ENCODE measurements around the gene LCLAT1. TPM values are rescaled to one million over a fixed set of nuclear protein-coding genes. Genes with fewer than 3 reads are reported as not detected.

Gene LCLAT1
- total RNA-seq, 1 donor from 2014 or later: 26.7 TPM

- Histone ChIP-seq H3K4me3 (ENCODE audit: low read depth, low read length) (no peak overlapping the region), H3K27me3 (ENCODE audit: control insufficient read depth, insufficient read depth, low read length) (no peaks in the 10 kb centered on the region), H3K36me3 (ENCODE audit: control insufficient read depth, insufficient read depth, low read length) (no peaks in the 10 kb centered on the region)
- DNase-seq (ENCODE audit: low read depth): no peak
- no peak for TF ChIP-seq CTCF (IDR thresholded peaks at IDR 0.05; ENCODE audit: insufficient read depth, low read length, poor library complexity, severe bottlenecking)
Measured at GRCh38 chr2:30582521-30582920, 135.5 kb downstream of the LCLAT1 start.

- TF ChIP-seq CTCF (IDR thresholded peaks at IDR 0.05; ENCODE audit: insufficient read depth, low read length, poor library complexity, severe bottlenecking): no peak
- no peak for DNase-seq (ENCODE audit: low read depth)
- no peak overlapping the region for H3K4me3 ChIP-seq (ENCODE audit: low read depth, low read length)
- no peaks in the 10 kb centered on the region for H3K27me3 ChIP-seq (ENCODE audit: control insufficient read depth, insufficient read depth, low read length)
- no peaks in the 10 kb centered on the region for H3K36me3 ChIP-seq (ENCODE audit: control insufficient read depth, insufficient read depth, low read length)
Measured at GRCh38 chr2:30583204-30583749, 136.2 kb downstream of the LCLAT1 start.

- Histone ChIP-seq H3K36me3 (ENCODE audit: control insufficient read depth, insufficient read depth, low read length) (no peaks in the 10 kb centered on the region), H3K27me3 (ENCODE audit: control insufficient read depth, insufficient read depth, low read length) (no peaks in the 10 kb centered on the region), H3K4me3 (ENCODE audit: low read depth, low read length) (no peak overlapping the region)
- TF ChIP-seq CTCF (IDR thresholded peaks at IDR 0.05; ENCODE audit: insufficient read depth, low read length, poor library complexity, severe bottlenecking): no peak
- DNase-seq (ENCODE audit: low read depth): no peak
Measured at GRCh38 chr2:30584116-30584515, 137.1 kb downstream of the LCLAT1 start.

GRCh38 chr2:30588994-30589393 is 141.9 kb downstream of the LCLAT1 start:
- no peaks in the 10 kb centered on the region for H3K36me3 ChIP-seq (ENCODE audit: control insufficient read depth, insufficient read depth, low read length)
- H3K27me3 ChIP-seq (ENCODE audit: control insufficient read depth, insufficient read depth, low read length): no peaks in the 10 kb centered on the region
- TF ChIP-seq CTCF (IDR thresholded peaks at IDR 0.05; ENCODE audit: insufficient read depth, low read length, poor library complexity, severe bottlenecking): no peak
- no peak for DNase-seq (ENCODE audit: low read depth)
- no peak overlapping the region for H3K4me3 ChIP-seq (ENCODE audit: low read depth, low read length)

GRCh38 chr2:30590407-30590806 is 143.4 kb downstream of the LCLAT1 start:
- H3K27me3 ChIP-seq (ENCODE audit: control insufficient read depth, insufficient read depth, low read length): no peaks in the 10 kb centered on the region
- H3K36me3 ChIP-seq (ENCODE audit: control insufficient read depth, insufficient read depth, low read length): no peaks in the 10 kb centered on the region
- no peak for TF ChIP-seq CTCF (IDR thresholded peaks at IDR 0.05; ENCODE audit: insufficient read depth, low read length, poor library complexity, severe bottlenecking)
- no peak overlapping the region for H3K4me3 ChIP-seq (ENCODE audit: low read depth, low read length)
- DNase-seq (ENCODE audit: low read depth): no peak

GRCh38 chr2:30591186-30591585 is 144.1 kb downstream of the LCLAT1 start:
- no peaks in the 10 kb centered on the region for H3K36me3 ChIP-seq (ENCODE audit: control insufficient read depth, insufficient read depth, low read length)
- no peaks in the 10 kb centered on the region for H3K27me3 ChIP-seq (ENCODE audit: control insufficient read depth, insufficient read depth, low read length)
- DNase-seq (ENCODE audit: low read depth): no peak
- H3K4me3 ChIP-seq (ENCODE audit: low read depth, low read length): no peak overlapping the region
- no peak for TF ChIP-seq CTCF (IDR thresholded peaks at IDR 0.05; ENCODE audit: insufficient read depth, low read length, poor library complexity, severe bottlenecking)
